Stimulated activated CD8-positive, alpha-beta memory T cell treated with anti-CD3 and anti-CD28 coated beads, Interleukin-15, amount 100 ng/mL, for 4 hours (primary cell): ENCODE results near the gene ZDHHC14.
"Not testable (repeated sequence)": the region's sequence is repeated elsewhere in the genome, so short reads cannot be mapped to it uniquely, and the experiment has no call there.

ENCODE experiments used
- DNase-seq, 2 donors: peaks; one replicate each; pipeline ENCODE4 v3.0.0-alpha.2; 2020; ENCODE audit warnings: low read depth in 2 of 2

ZDHHC14 gene

DNA sequence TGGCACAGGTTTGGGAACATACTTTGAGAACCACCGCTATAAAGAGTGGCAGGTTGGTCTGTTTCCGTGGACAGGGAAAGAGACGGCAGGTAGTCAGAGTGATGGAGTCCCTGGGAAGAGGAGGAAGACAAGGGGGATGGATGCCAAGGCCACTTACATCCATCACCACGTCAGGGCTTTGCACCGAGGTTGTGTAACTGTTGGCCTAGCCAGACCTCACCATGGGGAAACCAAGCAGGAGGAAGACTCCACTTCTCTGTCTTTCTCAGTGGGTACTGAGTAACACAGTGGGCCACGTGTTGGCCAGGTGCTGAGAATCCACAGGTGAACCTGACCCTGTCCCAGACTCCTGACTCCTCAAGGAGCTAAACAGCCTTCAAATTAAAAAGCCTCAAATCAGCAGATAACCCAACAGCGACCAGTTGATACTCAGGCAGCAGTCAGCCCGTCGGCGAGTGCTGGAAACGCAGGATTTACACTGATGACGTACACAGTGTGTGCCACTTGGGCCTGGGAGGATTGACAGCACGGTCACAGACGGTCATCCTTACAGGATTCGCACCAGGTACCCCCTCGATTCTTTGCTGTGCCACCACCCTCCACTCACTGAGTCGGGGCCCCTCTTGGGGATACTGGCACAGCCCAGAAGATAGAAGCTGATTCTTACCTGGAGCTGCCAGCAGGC is 307.4 kb downstream of the ZDHHC14 start:
- no peak for DNase-seq

DNA sequence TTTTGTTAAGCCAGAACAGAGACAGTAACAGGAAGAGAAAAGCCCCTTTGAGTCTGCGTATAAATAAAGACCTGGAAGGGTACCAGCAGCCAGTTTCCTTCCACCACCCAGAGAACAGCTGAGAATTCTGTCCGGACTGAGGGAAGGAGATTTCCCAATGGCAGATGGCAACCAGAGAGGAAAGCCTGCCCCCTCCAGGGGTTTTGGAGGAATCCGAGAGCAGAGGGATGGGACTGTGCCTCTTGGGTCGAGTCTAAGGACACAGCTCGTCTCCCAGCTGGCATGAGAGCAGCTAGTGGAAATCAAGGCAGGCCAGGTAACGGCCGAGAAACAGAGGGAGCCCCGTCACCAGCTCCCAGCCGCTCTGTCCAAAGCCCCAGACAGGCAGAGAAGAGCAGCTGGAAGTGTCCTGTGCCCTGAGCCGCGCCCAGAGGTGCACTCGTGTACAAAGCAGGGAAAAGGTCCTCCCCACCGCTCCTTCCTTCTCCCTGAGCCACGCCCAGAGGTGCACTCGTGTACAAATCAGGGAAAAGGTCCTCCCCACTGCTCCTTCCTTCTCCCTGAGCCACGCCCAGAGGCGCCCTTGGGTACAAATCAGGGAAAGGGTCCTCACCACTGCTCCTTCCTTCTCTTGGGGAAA is 308.1 kb downstream of the ZDHHC14 start:
- no peak for DNase-seq

DNA sequence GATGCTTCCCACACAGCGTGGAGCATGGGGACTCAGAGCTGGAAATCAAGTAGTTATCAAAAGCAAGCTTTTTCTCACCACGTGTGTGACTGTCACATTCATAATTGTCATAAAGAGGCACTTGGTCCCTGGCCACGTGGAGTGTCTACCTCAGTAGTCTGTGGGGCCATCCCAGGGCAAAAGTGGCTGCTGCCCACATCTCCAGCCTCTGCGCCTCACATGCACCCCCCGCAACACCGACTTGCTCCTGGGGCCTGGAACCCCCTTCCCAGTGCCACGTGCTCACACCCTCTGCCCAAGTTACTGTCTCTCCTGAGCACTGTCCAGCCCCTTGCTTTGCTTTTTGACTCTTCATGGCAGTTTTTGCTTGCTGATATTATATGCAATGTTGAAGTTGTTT is 308.9 kb downstream of the ZDHHC14 start:
- DNase-seq = no peak

DNA sequence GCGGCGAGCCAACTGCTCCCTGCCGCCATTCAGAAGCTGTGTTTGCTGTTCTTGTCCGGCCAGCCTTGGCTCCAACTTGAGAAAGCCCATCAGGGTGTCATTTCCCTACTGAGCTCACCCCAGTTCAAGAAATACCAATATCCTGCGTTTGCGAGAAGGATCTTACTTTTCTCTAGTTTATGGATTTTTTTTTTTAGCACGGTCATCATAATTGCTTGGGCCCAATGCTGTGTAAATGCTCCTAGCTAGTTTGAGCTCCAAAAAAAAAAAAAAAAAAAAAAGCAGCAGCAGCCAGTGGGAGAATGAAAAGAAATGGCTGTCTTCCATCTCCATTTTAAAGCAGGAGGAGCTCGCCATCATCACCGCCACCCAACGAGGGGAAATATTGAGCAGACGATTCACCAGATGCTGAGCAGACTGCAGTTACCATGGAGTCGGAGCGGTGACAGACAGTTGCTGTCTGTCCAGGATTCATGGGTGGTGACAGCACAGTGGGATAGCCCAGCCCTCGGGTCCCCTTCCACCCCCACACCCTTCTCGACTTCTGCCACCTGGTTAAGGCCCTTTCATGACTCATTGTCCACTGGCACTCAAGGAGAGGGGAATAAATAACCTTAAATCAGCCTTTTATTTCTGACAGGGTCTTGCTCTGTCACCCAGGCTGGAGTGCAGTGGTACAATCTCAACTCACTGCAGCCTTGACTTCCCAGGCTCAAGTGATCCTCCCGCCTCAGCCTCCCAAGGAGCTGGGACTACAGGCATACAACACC is 309.6 kb downstream of the ZDHHC14 start:
- DNase-seq = no peak

DNA sequence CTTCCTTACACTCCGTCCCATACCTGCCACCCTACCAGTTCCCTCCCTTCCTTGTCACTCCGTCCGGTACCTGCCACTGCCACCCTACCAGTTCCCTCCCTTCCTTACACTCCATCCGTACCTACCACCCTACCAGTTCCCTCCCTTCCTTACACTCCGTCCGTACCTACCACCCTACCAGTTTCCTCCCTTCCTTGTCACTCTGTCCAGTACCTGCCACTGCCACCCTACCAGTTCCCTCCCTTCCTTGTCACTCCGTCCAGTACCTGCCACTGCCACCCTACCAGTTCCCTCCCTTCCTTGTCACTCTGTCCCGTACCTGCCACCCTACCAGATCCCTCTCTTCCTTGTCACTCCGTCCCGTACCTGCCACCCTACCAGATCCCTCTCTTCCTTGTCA is 310.6 kb downstream of the ZDHHC14 start:
- DNase-seq = not testable (repeated sequence)

DNA sequence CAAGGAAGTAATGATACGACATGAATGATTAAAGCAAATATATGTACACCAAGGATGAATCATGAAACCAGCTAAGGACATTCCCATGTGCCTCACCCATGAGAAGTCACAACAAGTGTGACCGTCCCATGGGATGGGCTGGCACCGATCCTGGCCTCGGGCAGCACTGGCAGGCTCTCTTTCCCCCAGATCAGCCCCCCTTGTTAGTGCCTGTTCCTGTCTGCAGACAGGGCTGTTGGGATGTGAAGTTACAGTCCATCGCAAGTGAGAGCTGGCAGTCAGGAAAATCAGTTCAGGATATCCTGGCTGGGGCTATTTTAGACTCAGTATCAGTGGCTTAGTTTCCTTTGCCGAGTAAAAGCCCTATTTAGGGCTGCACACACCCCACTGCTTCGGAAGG is 312.9 kb downstream of the ZDHHC14 start:
- DNase-seq = no peak

DNA sequence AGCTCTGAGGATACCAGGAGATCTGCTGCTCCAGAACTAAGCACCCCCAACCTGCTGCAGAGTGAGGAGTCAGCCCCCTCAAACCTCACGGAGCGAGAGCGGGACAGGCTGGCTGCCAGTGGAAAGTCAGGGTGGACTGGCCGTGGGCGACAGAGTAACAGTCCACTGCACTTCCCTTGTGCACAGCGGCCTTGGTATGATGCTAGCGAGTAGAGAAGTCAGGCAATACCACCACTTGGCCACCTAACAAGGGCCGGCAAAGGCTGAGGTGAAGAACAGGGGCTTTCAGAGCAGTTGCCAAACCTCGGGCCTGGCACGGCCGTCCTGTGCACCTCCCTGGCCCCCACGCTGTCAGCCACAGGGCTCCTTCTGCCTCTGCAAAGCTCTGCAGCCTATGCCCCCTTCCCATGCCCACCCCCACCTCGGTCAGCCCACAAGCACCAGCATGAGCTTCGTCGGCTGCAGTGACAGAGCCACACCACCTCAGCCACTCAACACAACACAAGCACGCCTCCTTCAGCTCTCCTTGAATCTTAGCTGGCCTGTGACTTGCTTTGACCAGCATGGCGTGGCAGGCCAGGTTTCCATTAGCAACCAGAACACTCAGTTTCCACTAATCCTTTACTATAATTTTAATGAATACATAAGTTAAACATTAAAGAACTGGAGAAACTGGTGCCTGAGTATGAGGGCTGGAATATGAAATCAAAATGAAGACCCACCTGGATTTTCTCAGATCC is 314.5 kb downstream of the ZDHHC14 start:
- no peak for DNase-seq

DNA sequence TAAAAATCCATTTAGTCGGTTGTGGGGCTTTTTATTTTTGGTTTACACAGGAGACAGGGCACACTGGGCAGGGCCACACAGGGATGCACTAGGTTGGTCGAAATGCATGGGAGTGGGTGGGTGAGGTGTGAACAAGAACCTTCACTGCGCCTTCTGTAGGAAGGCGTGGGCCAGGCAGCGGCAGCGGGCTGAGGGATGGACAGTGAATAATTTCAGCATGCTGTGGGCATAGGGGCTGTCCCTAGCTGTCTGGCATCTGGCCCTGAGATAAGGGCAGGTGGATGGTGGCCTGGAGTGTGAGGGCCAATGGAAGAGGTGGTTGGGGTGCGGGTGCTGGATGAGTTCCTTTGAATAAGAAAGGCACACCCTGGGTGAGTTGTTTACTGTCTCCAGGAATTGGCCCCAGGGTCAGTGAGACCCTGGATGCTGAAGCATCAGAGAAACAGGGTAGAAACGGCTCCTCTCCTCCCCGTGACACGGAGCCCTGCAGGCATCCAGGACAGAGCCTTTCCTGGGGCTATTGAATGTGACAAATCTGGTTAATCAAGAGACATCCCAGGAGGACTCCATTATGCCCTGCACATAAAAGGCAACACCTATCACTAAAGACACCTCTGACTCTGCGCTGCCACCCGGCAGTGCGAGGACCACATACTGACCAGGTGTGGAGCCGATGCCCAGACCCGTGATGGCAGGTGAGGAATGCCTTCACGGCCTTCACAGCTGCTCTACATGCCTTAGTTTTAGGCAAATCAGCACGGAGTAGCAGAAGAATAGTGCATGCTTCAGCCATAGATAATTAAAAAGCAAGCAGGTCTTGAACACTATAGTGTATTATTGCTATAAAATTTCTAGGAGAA is 319.0 kb downstream of the ZDHHC14 start:
- no peak for DNase-seq

DNA sequence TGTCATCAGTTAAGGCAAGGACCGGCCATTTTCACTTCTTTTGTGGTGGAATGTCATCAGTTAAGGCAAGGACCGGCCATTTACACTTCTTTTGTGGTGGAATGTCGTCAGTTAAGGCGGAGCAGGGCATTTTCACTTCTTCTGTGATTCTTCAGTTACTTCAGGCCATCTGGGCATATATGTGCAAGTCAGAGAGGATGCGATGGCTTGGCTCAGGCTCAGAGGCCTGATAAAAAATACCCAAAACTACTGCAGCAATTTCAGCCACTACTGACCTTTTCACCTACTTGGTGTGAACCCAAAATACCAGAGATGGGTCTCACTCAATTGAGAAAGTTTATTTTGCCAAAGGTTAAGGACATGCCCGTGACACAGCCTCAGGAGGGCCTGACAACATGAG is 325.4 kb downstream of the ZDHHC14 start:
- not testable (repeated sequence) for DNase-seq

DNA sequence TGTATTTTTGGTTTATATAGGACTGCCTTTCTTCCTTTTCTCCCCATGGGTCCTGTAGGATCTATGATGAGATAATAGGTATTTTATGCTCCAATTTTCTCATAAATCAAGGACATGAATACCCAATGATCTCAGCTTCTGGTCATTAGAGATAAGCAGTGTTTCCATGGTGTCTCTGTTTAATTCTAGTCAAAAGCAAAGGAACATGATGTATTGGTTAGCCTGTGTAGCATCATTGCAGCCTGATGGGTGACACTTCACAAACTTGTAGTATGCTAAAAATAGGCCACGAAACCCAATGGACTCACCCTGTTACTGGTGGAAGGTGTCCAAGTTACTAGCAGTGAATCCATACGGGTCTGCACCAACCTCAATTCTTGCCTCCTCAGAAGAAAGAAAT is 325.9 kb downstream of the ZDHHC14 start:
- no peak for DNase-seq

DNA sequence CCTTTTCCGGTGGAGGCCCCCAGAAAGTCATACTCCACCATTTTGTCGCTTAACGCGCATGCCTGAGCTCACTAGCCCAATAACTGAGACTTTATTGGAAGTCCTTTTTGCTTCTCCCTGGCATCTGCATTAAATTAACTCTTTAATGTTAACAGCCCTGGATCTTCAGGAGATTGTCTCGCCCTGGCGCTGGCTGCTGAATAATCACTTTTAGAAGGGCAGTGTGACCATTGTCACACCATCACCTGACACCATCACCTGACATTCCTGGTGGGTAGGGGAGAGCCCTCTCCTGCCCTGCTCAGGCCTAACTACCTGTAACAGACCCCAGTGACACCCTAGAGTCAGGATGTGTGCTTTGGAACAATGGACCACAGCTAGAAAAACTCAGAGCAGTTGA is 326.6 kb downstream of the ZDHHC14 start:
- DNase-seq = no peak

DNA sequence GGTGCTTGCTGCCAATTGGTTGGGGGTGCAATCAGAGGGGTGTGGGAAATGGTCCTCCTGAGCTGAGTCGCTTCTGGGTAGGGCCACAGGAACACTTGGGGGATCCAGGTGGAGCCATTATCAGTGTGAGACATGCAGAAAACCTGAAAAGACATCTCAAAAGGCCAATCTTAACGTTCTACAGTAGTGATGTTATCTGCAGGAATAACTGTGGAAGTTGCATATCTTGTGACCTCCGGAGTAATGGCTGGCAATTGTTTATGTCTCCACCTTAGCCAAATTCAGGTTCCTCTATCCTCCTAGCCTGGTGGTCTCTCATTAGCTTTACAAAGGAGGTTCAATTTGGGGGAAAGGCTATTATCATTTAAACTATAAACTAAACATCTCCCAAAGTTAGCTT is 327.2 kb downstream of the ZDHHC14 start:
- no peak for DNase-seq

DNA sequence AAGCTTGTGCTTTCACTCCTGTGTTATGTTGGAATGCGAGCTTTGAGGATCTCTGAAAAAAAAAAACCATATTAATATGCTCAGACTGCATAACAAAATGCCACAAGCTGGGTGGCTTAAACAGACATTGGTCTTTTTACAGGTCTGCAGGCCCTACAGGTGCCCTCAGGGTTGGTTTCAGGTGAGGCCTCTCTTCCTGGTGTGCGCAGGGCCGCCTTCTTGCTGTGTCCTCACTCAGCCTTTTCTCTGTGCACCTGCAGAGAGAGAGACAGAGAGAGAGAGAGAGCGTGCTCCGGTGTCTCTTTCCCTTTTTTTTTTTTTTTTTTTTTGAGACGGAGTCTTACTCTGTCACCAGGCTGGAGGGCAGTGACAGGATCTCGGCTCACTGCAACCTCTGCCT is 327.9 kb downstream of the ZDHHC14 start:
- DNase-seq = no peak

DNA sequence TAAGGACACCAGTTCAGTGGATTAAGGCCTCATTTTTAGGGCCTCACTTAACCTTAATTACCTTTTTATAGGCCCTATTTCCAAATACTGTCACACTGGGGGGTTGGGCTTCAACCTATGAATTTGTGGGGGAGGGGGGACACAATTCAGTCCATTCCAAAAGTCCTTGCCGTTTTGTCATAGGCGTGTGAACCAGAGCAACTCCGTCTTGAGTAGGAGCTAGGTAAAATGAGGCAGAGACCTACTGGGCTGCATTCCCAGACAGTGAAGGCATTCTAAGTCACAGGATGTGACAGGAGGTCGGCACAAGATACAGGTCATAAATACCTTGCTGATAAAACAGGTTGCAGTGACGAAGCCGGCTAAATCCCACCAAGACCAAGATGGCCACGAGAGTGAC is 328.6 kb downstream of the ZDHHC14 start:
- no peak for DNase-seq

DNA sequence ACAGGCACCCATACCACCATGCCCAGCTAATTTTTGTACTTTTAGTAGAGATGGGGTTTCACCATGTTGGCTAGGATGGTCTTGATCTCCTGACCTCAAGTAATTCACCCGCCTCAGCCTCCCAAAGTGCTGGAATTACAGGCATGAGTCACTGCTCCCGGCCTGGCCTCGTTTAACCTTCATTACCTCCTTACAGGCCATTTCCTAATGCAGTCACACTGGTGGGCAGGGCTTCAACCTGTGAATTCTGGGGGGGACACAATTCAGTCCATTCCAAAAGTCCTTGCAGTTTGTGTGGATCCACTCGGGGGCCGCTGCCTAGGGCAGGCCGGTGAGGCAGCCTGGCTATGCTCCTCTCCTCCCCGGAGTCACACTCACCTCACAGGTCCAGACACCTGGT is 329.6 kb downstream of the ZDHHC14 start:
- DNase-seq = no peak

DNA sequence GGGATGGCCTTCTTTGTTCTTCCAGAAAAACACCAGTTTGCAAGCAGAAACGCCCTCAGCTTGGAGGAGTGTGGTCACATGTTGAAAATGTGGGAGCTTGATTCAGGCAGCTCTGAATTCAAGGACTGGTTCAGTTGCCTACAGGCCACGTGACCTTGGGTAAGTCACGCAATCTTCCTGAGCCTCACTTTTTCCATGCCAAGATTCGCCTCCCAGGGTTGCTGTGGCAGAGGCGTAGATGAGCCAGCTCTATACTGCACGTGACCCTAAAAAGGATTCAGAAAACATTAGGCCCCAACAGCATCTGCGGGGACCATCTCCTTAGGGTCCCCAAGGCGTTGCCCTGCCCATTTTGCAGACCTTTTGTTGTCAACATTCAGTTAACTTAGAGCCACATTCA is 330.1 kb downstream of the ZDHHC14 start:
- no peak for DNase-seq

DNA sequence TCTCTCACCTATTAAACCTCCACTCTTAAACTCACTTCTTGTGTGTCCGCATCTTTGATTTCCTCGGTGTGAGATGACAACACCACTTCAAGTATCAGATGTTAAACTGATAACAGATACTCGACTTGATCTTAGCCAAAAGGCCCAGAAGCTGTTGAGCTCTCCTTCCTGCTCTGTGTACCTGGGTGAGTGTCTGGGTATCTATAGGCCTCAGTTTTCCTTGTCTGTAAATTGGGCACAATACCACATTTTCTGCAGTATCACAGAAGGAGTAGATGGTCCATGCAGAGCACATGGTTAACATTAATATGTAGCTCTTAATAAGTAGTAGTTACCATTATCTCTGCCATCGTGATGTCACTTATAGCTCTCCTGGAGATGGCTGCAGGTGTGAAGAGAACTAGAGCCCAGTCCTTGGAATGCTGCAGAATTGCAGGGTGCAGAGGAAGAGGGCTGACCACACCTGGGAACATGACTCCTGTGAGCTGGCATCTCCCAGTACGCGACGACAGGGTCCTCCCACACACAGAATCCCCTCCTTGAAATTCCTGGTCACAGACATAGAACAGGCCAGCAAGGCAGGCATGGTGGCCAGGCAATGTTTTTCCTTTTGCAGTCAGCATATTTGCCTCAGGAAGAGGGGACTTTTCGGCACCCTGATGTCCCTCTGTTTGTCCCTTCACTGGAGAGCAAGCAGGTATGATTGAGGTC is 331.8 kb downstream of the ZDHHC14 start:
- no peak for DNase-seq

DNA sequence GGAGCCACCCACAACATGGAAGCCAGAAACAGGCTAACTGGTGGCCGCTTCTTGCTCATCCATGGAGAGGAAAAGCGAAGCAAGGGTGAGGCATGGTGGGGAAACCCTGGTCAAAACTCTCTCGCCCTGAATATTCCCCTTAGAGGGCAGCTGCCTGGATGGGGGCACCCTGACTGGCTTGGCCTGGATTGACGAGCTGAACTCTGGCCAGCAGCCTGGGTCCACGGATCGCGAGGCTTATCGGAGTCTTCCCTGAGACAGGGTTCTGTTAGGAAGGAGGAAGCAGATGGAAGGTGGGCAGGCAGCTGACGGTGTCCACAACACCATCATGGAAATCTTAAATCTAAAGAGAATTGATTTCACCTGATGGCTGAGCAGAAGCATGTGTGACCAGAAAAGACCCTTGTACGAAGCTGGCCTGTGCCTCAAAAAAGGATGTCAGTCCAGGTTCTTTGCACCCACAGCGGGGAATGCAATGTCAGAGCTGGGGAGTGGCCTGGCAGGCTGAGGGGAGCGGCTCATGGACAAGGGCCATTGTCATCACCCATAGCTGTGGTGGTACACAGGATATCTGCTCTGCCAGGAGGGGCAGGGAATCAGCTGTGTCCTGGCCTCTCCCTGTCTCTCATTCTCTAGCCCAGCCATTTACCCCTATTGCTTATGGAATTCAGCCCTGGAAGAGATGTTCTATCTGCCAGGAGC is 332.6 kb downstream of the ZDHHC14 start:
- no peak for DNase-seq

DNA sequence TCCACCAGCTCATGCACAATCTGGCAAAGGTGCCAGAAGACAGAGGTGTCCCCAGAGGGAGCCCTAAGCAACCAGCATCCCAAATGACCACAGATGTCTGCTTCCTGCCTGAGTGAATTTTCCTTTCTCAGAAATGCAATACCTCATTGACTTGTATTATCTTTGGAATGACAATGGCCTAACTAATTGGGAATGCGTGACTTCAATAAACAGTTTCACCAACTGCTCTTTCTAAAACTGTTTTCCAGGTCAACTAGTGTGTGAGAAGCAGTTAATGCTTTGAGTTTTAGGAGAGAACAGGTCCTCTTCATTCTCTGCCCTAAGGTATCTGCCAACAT is 333.1 kb downstream of the ZDHHC14 start:
- DNase-seq = no peak

DNA sequence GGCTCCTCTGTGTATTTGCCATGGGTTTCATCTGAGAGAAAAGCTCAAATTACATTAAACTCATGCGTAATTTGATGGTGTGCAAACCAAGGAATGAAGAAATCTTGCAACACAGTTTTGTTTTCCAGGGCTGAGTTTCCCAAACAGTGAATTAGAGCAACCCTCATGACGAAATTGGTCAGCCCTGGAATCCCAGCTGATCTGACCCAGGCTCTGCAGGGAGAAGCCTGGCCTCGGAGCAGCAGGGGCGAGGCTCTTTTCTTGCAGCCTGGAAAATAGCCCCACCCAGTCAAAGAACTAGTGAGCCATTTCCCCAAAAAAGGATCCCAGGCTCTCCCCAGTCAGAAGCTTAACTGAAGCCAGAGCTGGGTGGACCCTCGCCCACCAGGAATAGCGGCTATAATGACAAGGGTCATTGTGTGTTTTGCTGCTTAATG is 334.8 kb downstream of the ZDHHC14 start:
- no peak for DNase-seq
